Measurements from ENCODE around the gene GLT8D1. TPM values are rescaled to one million over a fixed set of nuclear protein-coding genes. Genes with fewer than 3 reads are reported as not detected.

The GLT8D1 gene
- total and polyA plus RNA-seq, 8 donors: 46.9 to 113 (median 107) TPM

GRCh38 chr3:52685285-52685708, 20.3 kb downstream of the GLT8D1 start:
- DNase-seq: peak in 3 of 4 donors; percentile 74 to 94 (median 84)
- peaks cover 28 to 75% of the 10 kb centered on the region in 2 donors for H3K4me1 ChIP-seq
- peak overlapping the region; percentile 96 for H3K27ac ChIP-seq
- H3K36me3 ChIP-seq: peaks cover 8 to 37% of the 10 kb centered on the region in 2 donors
- no peak for TF ChIP-seq CTCF (IDR thresholded peaks at IDR 0.05)
- peak; percentile 87 for ATAC-seq
- intact Hi-C loops (cut with DNase I): no loop called here
- H3K9me3 ChIP-seq: no peaks in the 10 kb centered on the region
- H3K27me3 ChIP-seq: no peaks in the 10 kb centered on the region
- peak overlapping the region; percentile 68 to 82 for H3K4me3 ChIP-seq

GRCh38 chr3:52684184-52684583, 21.4 kb downstream of the GLT8D1 start:
- no peak for DNase-seq
- TF ChIP-seq CTCF (IDR thresholded peaks at IDR 0.05): no peak
- Histone ChIP-seq H3K27ac (peak overlapping the region; percentile 96), H3K36me3 (peaks cover 2 to 35% of the 10 kb centered on the region in 2 donors), H3K27me3 (no peaks in the 10 kb centered on the region), H3K4me3 (peak overlapping the region; percentile 68 to 82), H3K4me1 (peaks cover 32 to 86% of the 10 kb centered on the region in 2 donors), H3K9me3 (no peaks in the 10 kb centered on the region)
- ATAC-seq: no peak
- intact Hi-C loops (cut with DNase I): no loop called here

GRCh38 chr3:52683611-52684010, 22.0 kb downstream of the GLT8D1 start:
- intact Hi-C loops (cut with DNase I): no loop called here
- H3K27ac ChIP-seq: peak overlapping the region in 1 of 2 donors; percentile 44
- no peaks in the 10 kb centered on the region for H3K27me3 ChIP-seq
- peak in 1 of 4 donors; percentile 75 for DNase-seq
- H3K4me3 ChIP-seq: no peak overlapping the region
- no peaks in the 10 kb centered on the region for H3K9me3 ChIP-seq
- H3K36me3 ChIP-seq: peaks cover 0 to 35% of the 10 kb centered on the region in 2 donors
- peak; percentile 6 for ATAC-seq
- peaks cover 36 to 89% of the 10 kb centered on the region in 2 donors for H3K4me1 ChIP-seq
- no peak for TF ChIP-seq CTCF (IDR thresholded peaks at IDR 0.05)

GRCh38 chr3:52682016-52682415, 23.6 kb downstream of the GLT8D1 start:
- Histone ChIP-seq H3K27ac (peak overlapping the region; percentile 44 to 81), H3K36me3 (peaks cover 0 to 35% of the 10 kb centered on the region in 2 donors), H3K4me1 (peaks cover 33 to 74% of the 10 kb centered on the region in 2 donors), H3K9me3 (no peaks in the 10 kb centered on the region), H3K27me3 (no peaks in the 10 kb centered on the region), H3K4me3 (peak overlapping the region in 1 of 2 donors; percentile 0)
- ATAC-seq (no peak), DNase-seq (peak in 1 of 4 donors; percentile 37)
- intact Hi-C loops (cut with DNase I): no loop called here
- TF ChIP-seq CTCF (IDR thresholded peaks at IDR 0.05): no peak

GRCh38 chr3:52681596-52681995, 24.0 kb downstream of the GLT8D1 start:
- H3K4me1 ChIP-seq: peaks cover 29 to 70% of the 10 kb centered on the region in 2 donors
- no peak for TF ChIP-seq CTCF (IDR thresholded peaks at IDR 0.05)
- ATAC-seq (no peak), DNase-seq (no peak)
- H3K9me3 ChIP-seq: no peaks in the 10 kb centered on the region
- H3K27ac ChIP-seq: peak overlapping the region; percentile 44 to 81
- intact Hi-C loops (cut with DNase I): no loop called here
- peaks cover 0 to 39% of the 10 kb centered on the region in 2 donors for H3K36me3 ChIP-seq
- no peaks in the 10 kb centered on the region for H3K27me3 ChIP-seq
- H3K4me3 ChIP-seq: peak overlapping the region in 1 of 2 donors; percentile 0
